ENCODE data around the gene RASD1. TPM values are rescaled to one million over a fixed set of nuclear protein-coding genes. Genes with fewer than 3 reads are reported as not detected.

Gene RASD1
- total and polyA plus RNA-seq, 2 experiments from 2014 or later: 1.2 to 2.2 TPM

DNA sequence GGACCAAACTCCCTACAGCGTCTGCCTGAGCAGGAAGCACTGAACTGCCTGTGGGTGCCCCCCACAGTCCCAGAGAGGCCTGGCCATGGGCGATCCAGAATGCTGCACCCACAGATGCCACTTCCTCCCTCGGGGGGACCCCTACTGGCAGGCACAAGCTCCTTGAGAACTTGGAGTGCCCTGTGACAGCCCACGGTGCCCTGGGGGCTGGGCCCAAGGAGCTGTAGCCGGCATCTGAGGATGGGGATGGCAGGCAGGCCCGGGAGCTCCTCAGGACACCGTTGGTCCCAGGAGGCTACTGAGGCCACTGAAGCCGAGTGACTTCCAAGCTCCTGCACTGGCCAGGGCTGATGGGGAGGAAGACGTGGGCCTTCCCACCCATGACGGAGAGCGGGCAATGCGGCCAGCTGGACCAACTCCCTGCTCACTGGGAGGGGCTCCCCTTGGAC is 15.1 kb upstream of the RASD1 start:
- H3K27ac ChIP-seq: no peak overlapping the region
- no peaks in the 10 kb centered on the region for H3K4me1 ChIP-seq (ENCODE audit: insufficient read depth)
- no peaks in the 10 kb centered on the region for H3K36me3 ChIP-seq (ENCODE audit: low read depth)
- H3K9me3 ChIP-seq (ENCODE audit: low read depth): no peaks in the 10 kb centered on the region
- no peak for DNase-seq
- no peaks in the 10 kb centered on the region for H4K20me1 ChIP-seq (ENCODE audit: insufficient read depth)
- no peaks in the 10 kb centered on the region for H3K9me2 ChIP-seq (ENCODE audit: insufficient read depth)
- H2AFZ ChIP-seq: no peak overlapping the region
- H3K4me3 ChIP-seq: no peak overlapping the region
- H3K27me3 ChIP-seq (replicated peaks; ENCODE audit: insufficient read depth): no peaks in the 10 kb centered on the region
- in situ Hi-C loops (cut with MboI): no loop called here
- no peak overlapping the region for H3K9ac ChIP-seq
- H3F3A ChIP-seq (ENCODE audit: insufficient read depth): no peaks in the 10 kb centered on the region
- 82 to 90% methylated on average over 8 to 12 of the region's 12 CpGs for WGBS, 2 experiments (ENCODE audit: low coverage in 1 of 2, low lambda C conversion rate in 2 of 2, missing lambda C conversion rate in 2 of 2)
- TF ChIP-seq EZH2phosphoT487 (IDR thresholded peaks at IDR 0.05; ENCODE audit: insufficient read depth, low read depth): no peak
- no peak for TF ChIP-seq EZH2 (IDR thresholded peaks at IDR 0.05; ENCODE audit: insufficient read depth, poor library complexity, severe bottlenecking)
- no peak overlapping the region for H3K4me2 ChIP-seq (ENCODE audit: unreplicated experiment)
- no peaks in the 10 kb centered on the region for H3K79me2 ChIP-seq (ENCODE audit: insufficient read depth)

DNA sequence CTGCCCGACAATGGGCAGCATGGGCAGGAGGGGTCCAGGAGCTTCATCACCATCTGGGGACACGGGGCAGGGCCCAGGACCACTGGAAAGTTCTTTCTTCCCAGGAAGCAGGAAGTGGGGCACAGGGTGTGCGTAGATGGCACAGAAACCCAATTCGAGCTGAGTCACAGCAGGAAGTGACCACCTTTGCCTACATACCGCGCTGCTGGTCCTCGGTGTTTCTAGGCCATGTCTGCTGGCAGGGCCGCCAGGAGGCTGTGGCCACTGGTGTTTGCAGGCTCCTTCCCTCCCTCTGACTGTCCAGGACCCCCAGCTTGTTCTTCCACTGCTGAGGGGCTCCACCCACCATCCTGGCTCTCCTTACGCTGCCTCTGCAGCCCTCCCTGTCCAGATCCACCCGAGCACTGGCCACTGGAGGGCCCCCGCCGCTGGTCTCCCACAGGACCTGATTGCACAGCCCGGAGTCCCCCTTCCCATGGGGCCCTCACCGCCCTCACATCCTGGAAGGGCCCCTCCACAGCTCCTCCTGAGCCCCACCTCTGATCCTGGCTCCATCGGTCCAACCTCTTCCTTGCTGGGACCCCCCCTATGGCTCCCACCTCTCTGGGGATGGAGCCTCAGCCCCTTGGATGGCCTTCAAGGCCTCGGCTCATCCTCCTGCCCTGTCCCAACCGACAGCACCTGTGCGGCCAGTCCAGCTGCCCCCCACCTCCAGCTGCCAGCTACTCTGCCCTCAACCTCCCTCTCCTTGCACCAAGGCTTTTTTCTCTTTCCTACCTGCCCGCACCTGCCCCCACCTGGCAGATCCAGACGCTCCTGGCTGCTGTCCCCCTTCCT is 14.5 kb upstream of the RASD1 start:
- Histone ChIP-seq H3K9ac (no peak overlapping the region), H2AFZ (no peak overlapping the region), H3K27me3 (replicated peaks; ENCODE audit: insufficient read depth) (no peaks in the 10 kb centered on the region), H3K79me2 (ENCODE audit: insufficient read depth) (no peaks in the 10 kb centered on the region), H3K36me3 (ENCODE audit: low read depth) (no peaks in the 10 kb centered on the region), H4K20me1 (ENCODE audit: insufficient read depth) (no peaks in the 10 kb centered on the region), H3K27ac (no peak overlapping the region), H3K9me2 (ENCODE audit: insufficient read depth) (no peaks in the 10 kb centered on the region), H3K4me3 (no peak overlapping the region), H3F3A (ENCODE audit: insufficient read depth) (no peaks in the 10 kb centered on the region), H3K4me2 (ENCODE audit: unreplicated experiment) (no peak overlapping the region), H3K4me1 (ENCODE audit: insufficient read depth) (no peaks in the 10 kb centered on the region), H3K9me3 (ENCODE audit: low read depth) (no peaks in the 10 kb centered on the region)
- in situ Hi-C loops (cut with MboI): no loop called here
- DNase-seq: no peak
- no peak for TF ChIP-seq EZH2phosphoT487 (IDR thresholded peaks at IDR 0.05; ENCODE audit: insufficient read depth, low read depth)
- no peak for TF ChIP-seq EZH2 (IDR thresholded peaks at IDR 0.05; ENCODE audit: insufficient read depth, poor library complexity, severe bottlenecking)
- 91 to 94% methylated on average over 18 to 20 of the region's 20 CpGs for WGBS, 2 experiments (ENCODE audit: low coverage in 1 of 2, low lambda C conversion rate in 2 of 2, missing lambda C conversion rate in 2 of 2)

DNA sequence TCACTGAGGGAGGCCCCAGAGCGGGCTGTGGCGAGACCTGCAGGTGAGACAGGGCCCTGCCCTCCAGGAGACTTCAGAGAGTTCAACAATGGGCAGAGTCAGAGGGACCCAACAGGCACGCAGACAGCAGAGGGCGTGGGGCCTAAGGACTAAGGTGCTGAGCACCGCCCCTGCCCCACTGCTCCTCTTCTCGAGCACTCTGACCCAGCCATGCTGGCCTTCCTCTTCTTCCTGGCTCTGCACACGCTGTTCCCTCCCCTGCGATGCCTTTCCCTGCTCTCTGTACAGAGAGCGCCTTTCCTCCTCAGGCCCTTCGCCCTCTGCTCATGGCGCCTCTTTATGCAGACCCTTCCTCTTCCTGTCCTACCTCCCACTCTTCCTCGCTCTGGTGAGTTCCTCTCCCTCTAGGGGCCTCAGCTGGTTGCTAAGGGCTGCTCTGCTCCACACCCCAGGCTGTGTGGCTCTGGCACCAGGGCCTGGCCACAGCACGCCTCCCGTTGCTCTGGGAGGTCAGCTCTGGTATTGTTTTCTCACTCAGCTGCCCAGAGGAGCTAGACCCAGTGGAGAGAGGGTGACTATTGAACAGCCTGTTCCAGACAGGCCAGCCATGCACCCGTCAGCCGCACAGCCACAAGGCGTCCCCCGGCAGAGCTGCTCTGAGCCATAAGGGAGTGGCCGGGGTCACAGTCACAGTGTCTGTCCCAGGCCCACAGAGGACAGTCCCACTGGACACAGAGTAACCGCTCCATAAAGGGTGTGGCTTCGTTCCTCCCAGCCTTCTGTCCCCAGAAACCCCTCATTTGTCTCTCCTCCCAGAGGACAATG is 13.6 kb upstream of the RASD1 start:
- no peak overlapping the region for H3K4me3 ChIP-seq
- in situ Hi-C loops (cut with MboI): no loop called here

DNA sequence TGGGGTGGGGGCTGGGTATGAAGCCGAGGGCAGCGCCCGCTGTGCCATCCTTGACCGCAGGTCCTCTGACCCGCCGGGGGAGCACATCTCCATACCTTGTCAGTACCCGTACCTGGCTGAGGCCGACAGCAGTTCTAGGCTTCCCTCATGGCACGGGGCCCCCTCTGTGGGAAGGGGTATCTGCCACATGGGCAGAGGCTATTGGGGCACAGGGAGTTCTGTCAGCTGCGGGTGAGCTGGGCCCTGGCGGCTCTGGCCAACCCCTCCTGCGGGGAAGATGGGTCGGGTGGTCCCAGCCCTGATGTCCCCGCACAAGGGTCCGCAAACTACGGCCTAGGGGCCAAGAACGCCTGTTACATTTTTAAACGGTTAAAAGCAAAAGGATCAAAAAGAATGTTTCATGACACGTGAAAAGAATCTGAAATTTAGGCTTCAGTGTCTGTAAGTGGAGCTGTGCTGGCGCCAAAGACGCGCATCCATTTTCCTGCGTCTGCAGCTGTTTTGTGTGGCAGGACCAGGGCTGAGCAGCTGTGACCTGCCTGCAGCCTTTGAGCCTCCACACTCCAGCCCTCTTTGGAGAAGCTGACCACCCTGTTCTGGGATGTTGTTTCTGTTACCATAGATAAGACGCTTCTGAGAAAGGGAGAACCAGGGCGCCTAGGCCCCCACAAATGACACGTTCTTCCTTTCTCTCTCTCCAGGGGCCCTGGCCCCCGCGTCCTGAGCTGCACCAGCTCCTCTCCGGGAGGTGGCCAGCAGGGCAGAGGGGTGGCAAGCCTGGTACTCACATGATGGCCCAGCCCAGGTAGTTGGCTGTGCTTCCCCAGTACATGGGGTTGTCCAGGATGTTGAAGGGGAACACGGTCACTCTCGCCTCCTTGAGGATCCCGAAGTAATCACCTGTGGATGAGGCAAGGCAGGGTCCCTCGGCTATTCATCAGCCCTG is 12.7 kb upstream of the RASD1 start:
- Histone ChIP-seq H3K79me2 (ENCODE audit: insufficient read depth) (no peaks in the 10 kb centered on the region), H3K4me1 (ENCODE audit: insufficient read depth) (no peaks in the 10 kb centered on the region), H4K20me1 (ENCODE audit: insufficient read depth) (no peaks in the 10 kb centered on the region), H3K4me2 (ENCODE audit: unreplicated experiment) (no peak overlapping the region), H3K27ac (no peak overlapping the region), H3K4me3 (no peak overlapping the region), H3K27me3 (replicated peaks; ENCODE audit: insufficient read depth) (no peaks in the 10 kb centered on the region), H3K36me3 (ENCODE audit: low read depth) (no peaks in the 10 kb centered on the region), H3K9ac (no peak overlapping the region), H3K9me2 (ENCODE audit: insufficient read depth) (no peaks in the 10 kb centered on the region), H3K9me3 (ENCODE audit: low read depth) (no peaks in the 10 kb centered on the region), H3F3A (ENCODE audit: insufficient read depth) (no peaks in the 10 kb centered on the region), H2AFZ (no peak overlapping the region)
- 89 to 95% methylated on average over 31 to 33 of the region's 33 CpGs for WGBS, 2 experiments (ENCODE audit: low coverage in 1 of 2, low lambda C conversion rate in 2 of 2, missing lambda C conversion rate in 2 of 2)
- in situ Hi-C loops (cut with MboI): no loop called here
- DNase-seq: no peak
- no peak for TF ChIP-seq EZH2 (IDR thresholded peaks at IDR 0.05; ENCODE audit: insufficient read depth, poor library complexity, severe bottlenecking)
- no peak for TF ChIP-seq EZH2phosphoT487 (IDR thresholded peaks at IDR 0.05; ENCODE audit: insufficient read depth, low read depth)

More for the DNA sequence above, 13.6 kb upstream of the RASD1 start:
- Histone ChIP-seq H3K27me3 (replicated peaks; ENCODE audit: insufficient read depth) (no peaks in the 10 kb centered on the region), H2AFZ (no peak overlapping the region), H3K36me3 (ENCODE audit: low read depth) (no peaks in the 10 kb centered on the region), H3K27ac (no peak overlapping the region), H3K4me2 (ENCODE audit: unreplicated experiment) (no peak overlapping the region), H3K9ac (no peak overlapping the region), H3K4me1 (ENCODE audit: insufficient read depth) (no peaks in the 10 kb centered on the region), H4K20me1 (ENCODE audit: insufficient read depth) (no peaks in the 10 kb centered on the region), H3K9me3 (ENCODE audit: low read depth) (no peaks in the 10 kb centered on the region), H3K9me2 (ENCODE audit: insufficient read depth) (no peaks in the 10 kb centered on the region), H3K79me2 (ENCODE audit: insufficient read depth) (no peaks in the 10 kb centered on the region), H3F3A (ENCODE audit: insufficient read depth) (no peaks in the 10 kb centered on the region)
- WGBS, 2 experiments (ENCODE audit: low coverage in 1 of 2, low lambda C conversion rate in 2 of 2, missing lambda C conversion rate in 2 of 2): 93 to 96% methylated on average over 20 to 21 of the region's 21 CpGs
- no peak for TF ChIP-seq EZH2phosphoT487 (IDR thresholded peaks at IDR 0.05; ENCODE audit: insufficient read depth, low read depth)
- TF ChIP-seq EZH2 (IDR thresholded peaks at IDR 0.05; ENCODE audit: insufficient read depth, poor library complexity, severe bottlenecking): no peak
- no peak for DNase-seq
